ENCODE data around the gene EMC9. TPM values are rescaled to one million over a fixed set of nuclear protein-coding genes. Genes with fewer than 3 reads are reported as not detected.

Gene EMC9
- total RNA-seq, 1 experiment from 2014 or later, result 42.0 TPM

DNA sequence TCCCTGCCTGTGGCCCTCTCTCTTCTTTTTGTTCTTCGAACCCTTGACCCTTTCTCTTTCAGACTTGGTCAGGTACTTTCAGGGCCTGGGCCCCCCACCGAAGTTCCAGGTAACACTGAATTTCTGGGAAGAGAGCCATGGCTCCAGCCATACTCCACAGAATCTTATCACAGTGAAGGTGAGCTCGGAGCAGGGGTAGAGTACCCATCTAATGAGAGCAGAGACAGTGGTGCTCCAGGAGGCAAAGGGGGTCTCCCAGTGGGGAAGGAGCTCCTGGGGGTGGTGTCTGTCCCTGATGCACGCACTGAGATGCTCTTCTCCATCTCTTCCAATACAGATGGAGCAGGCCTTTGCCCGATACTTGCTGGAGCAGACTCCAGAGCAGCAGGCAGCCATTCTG, 24.4 kb upstream of the EMC9 start:
- intact Hi-C loops (cut with micrococcal nuclease), result no loop called here
- no peak for TF ChIP-seq CEBPB (IDR thresholded peaks at IDR 0.05; ENCODE audit: low read depth)
- no peak for TF ChIP-seq YY1 (IDR thresholded peaks at IDR 0.05; ENCODE audit: extremely low read depth, insufficient replicate concordance, low read depth, low read length)
- TF ChIP-seq, protein P1, sequence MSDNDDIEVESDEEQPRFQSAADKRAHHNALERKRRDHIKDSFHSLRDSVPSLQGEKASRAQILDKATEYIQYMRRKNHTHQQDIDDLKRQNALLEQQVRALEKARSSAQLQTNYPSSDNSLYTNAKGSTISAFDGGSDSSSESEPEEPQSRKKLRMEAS (IDR thresholded peaks at IDR 0.05), result no peak
- TF ChIP-seq ZNF274 (IDR thresholded peaks at IDR 0.05; ENCODE audit: low read depth, low read length), result no peak
- no peak for TF ChIP-seq EZH2phosphoT487 (IDR thresholded peaks at IDR 0.05; ENCODE audit: borderline replicate concordance)
- no peak for TF ChIP-seq SP1 (IDR thresholded peaks at IDR 0.05; ENCODE audit: low read depth)
- no peak for TF ChIP-seq TCF7L2 (IDR thresholded peaks at IDR 0.05; ENCODE audit: borderline replicate concordance, extremely low read depth, insufficient read depth, insufficient read length)
- TF ChIP-seq SRF (IDR thresholded peaks at IDR 0.05; ENCODE audit: low read depth), result no peak
- no peak for TF ChIP-seq RAD21 (IDR thresholded peaks at IDR 0.05; ENCODE audit: low read depth)
- TF ChIP-seq EGR1 (IDR thresholded peaks at IDR 0.05; ENCODE audit: low read depth), result no peak
- TF ChIP-seq FOSL1 (IDR thresholded peaks at IDR 0.05; ENCODE audit: low read depth), result no peak
- TF ChIP-seq POLR2A (IDR thresholded peaks at IDR 0.05; ENCODE audit: borderline replicate concordance, extremely low read depth, insufficient read depth, insufficient read length), result no peak
- no peak for TF ChIP-seq POLR2AphosphoS5 (IDR thresholded peaks at IDR 0.05; ENCODE audit: low read depth, low read length)
- TF ChIP-seq, protein P2, sequence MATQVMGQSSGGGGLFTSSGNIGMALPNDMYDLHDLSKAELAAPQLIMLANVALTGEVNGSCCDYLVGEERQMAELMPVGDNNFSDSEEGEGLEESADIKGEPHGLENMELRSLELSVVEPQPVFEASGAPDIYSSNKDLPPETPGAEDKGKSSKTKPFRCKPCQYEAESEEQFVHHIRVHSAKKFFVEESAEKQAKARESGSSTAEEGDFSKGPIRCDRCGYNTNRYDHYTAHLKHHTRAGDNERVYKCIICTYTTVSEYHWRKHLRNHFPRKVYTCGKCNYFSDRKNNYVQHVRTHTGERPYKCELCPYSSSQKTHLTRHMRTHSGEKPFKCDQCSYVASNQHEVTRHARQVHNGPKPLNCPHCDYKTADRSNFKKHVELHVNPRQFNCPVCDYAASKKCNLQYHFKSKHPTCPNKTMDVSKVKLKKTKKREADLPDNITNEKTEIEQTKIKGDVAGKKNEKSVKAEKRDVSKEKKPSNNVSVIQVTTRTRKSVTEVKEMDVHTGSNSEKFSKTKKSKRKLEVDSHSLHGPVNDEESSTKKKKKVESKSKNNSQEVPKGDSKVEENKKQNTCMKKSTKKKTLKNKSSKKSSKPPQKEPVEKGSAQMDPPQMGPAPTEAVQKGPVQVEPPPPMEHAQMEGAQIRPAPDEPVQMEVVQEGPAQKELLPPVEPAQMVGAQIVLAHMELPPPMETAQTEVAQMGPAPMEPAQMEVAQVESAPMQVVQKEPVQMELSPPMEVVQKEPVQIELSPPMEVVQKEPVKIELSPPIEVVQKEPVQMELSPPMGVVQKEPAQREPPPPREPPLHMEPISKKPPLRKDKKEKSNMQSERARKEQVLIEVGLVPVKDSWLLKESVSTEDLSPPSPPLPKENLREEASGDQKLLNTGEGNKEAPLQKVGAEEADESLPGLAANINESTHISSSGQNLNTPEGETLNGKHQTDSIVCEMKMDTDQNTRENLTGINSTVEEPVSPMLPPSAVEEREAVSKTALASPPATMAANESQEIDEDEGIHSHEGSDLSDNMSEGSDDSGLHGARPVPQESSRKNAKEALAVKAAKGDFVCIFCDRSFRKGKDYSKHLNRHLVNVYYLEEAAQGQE (IDR thresholded peaks at IDR 0.05; ENCODE audit: low read depth), result no peak
- TF ChIP-seq, protein P3, sequence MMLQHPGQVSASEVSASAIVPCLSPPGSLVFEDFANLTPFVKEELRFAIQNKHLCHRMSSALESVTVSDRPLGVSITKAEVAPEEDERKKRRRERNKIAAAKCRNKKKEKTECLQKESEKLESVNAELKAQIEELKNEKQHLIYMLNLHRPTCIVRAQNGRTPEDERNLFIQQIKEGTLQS (IDR thresholded peaks at IDR 0.05), result no peak
- no peak for TF ChIP-seq CBX3 (IDR thresholded peaks at IDR 0.05; ENCODE audit: low read depth)
- TF ChIP-seq, protein P4, sequence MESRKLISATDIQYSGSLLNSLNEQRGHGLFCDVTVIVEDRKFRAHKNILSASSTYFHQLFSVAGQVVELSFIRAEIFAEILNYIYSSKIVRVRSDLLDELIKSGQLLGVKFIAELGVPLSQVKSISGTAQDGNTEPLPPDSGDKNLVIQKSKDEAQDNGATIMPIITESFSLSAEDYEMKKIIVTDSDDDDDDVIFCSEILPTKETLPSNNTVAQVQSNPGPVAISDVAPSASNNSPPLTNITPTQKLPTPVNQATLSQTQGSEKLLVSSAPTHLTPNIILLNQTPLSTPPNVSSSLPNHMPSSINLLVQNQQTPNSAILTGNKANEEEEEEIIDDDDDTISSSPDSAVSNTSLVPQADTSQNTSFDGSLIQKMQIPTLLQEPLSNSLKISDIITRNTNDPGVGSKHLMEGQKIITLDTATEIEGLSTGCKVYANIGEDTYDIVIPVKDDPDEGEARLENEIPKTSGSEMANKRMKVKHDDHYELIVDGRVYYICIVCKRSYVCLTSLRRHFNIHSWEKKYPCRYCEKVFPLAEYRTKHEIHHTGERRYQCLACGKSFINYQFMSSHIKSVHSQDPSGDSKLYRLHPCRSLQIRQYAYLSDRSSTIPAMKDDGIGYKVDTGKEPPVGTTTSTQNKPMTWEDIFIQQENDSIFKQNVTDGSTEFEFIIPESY (IDR thresholded peaks at IDR 0.05; ENCODE audit: extremely low read depth, insufficient replicate concordance, low read length), result no peak
- TF ChIP-seq, protein P5, sequence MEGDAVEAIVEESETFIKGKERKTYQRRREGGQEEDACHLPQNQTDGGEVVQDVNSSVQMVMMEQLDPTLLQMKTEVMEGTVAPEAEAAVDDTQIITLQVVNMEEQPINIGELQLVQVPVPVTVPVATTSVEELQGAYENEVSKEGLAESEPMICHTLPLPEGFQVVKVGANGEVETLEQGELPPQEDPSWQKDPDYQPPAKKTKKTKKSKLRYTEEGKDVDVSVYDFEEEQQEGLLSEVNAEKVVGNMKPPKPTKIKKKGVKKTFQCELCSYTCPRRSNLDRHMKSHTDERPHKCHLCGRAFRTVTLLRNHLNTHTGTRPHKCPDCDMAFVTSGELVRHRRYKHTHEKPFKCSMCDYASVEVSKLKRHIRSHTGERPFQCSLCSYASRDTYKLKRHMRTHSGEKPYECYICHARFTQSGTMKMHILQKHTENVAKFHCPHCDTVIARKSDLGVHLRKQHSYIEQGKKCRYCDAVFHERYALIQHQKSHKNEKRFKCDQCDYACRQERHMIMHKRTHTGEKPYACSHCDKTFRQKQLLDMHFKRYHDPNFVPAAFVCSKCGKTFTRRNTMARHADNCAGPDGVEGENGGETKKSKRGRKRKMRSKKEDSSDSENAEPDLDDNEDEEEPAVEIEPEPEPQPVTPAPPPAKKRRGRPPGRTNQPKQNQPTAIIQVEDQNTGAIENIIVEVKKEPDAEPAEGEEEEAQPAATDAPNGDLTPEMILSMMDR (IDR thresholded peaks at IDR 0.05 in 2 of 3, conservative IDR thresholded peaks at IDR 0.05 in 1 of 3; ENCODE audit: borderline replicate concordance in 1 of 3, insufficient read depth in 1 of 3, low read depth in 2 of 3, low read length in 2 of 3), result no peak
- TF ChIP-seq ELF1 (IDR thresholded peaks at IDR 0.05; ENCODE audit: borderline replicate concordance, low read depth), result no peak
- no peak overlapping the region for H3K9ac ChIP-seq (ENCODE audit: low read length)
- no peak overlapping the region for H3K4me3 ChIP-seq (replicated peaks in 1 of 2; ENCODE audit: low read depth in 1 of 2, low read length in 2 of 2)
- DNase-seq (ENCODE audit: low read depth, low spot score), result no peak
- ATAC-seq, result no peak
- peaks cover 7 to 14% of the 10 kb centered on the region in 2 experiments for H3K4me1 ChIP-seq (ENCODE audit: control insufficient read depth in 1 of 2, insufficient read depth in 2 of 2, low read length in 2 of 2)
- CTCF ChIA-PET, result no interaction called here
- RAD21 ChIA-PET (ENCODE audit: low non-redundant PET in 1 of 2, low total read pairs in 2 of 2, uncharacterized antibody in 2 of 2, unreplicated experiment in 2 of 2), result no interaction called here
- H3K4me2 ChIP-seq (ENCODE audit: low read length), result no peak overlapping the region
- no peaks in the 10 kb centered on the region for H3K27me3 ChIP-seq (ENCODE audit: insufficient read depth, low read length)
- H4K20me1 ChIP-seq (ENCODE audit: insufficient read depth), result no peaks in the 10 kb centered on the region
- BruUV-seq (replicated peaks), result no TSS peak
- no peaks in the 10 kb centered on the region for H3K9me2 ChIP-seq (ENCODE audit: insufficient read depth)
- H3K27ac ChIP-seq (ENCODE audit: low read depth, low read length), result no peak overlapping the region
- peaks cover 6 to 11% of the 10 kb centered on the region in 2 experiments; a peak in 3 of 4 replicates for H3K36me3 ChIP-seq (ENCODE audit: control insufficient read depth in 1 of 2, insufficient read depth in 2 of 2, low read length in 2 of 2)
- H2AFZ ChIP-seq (ENCODE audit: low read depth, low read length, poor library complexity, severe bottlenecking), result no peak overlapping the region
- no peaks in the 10 kb centered on the region for H3K9me3 ChIP-seq (ENCODE audit: control insufficient read depth in 1 of 2, insufficient read depth in 1 of 2, low read depth in 1 of 2, low read length in 2 of 2)
- POLR2A ChIA-PET, result no interaction called here
- H3K79me2 ChIP-seq (ENCODE audit: insufficient read depth, low read length), result no peaks in the 10 kb centered on the region
